Breast epithelium (tissue), 4 donors: ENCODE data around the gene HTRA2. TPM values are rescaled to one million over a fixed set of nuclear protein-coding genes. Genes with fewer than 3 reads are reported as not detected.

Experiments used
- DNase-seq, 2 donors: peaks; one replicate each; pipeline ENCODE4 v3.0.0-alpha.2; 2019; ENCODE audit warnings: low spot score in 2 of 2
- H3K27ac ChIP-seq, 2 donors: fragments of 200-600 bp; sonication (generic) in 1 of 2; one replicate each; pipeline ENCODE4 v1.5.1; 2016 to 2019; ENCODE audit warnings: mild to moderate bottlenecking in 1 of 2
- H3K27me3 ChIP-seq, 2 donors: fragments of 200-600 bp; sonication (generic) in 1 of 2; one replicate each; pipeline versions ENCODE4 v1.5.1 to v1.6.0; 2017 to 2019; ENCODE audit warnings: control low read depth in 1 of 2, mild to moderate bottlenecking in 1 of 2
- H3K36me3 ChIP-seq: fragments of 200-600 bp; one replicate; pipeline ENCODE4 v1.5.1; 2019
- H3K4me1 ChIP-seq, 2 donors: fragments of 200-600 bp; sonication (generic); one replicate each; pipeline ENCODE4 v1.5.1; 2016 to 2019; ENCODE audit warnings: control low read depth in 1 of 2
- H3K4me3 ChIP-seq, 3 donors: fragments of 200-600 bp; sonication (generic); 1 replicate in 2 of 3; 2 replicates in 1 of 3; pipeline ENCODE4 v1.5.1; 2016 to 2019; ENCODE audit warnings: mild to moderate bottlenecking in 3 of 3, moderate library complexity in 2 of 3
- H3K9me3 ChIP-seq, 2 donors: fragments of 200-600 bp; sonication (generic) in 1 of 2; one replicate each; pipeline ENCODE4 v1.5.1; 2016 to 2019; ENCODE audit warnings: control low read depth in 1 of 2
- POLR2A ChIP-seq: fragments of 450-650 bp; IDR thresholded peaks from one replicate; pipeline ENCODE4 v1.6.1; 2016; ENCODE audit warnings: antibody characterized with exemption, mild to moderate bottlenecking, moderate library complexity
- POLR2AphosphoS5 ChIP-seq, 3 donors: sonication (generic); formaldehyde crosslinking; IDR thresholded peaks; one replicate each; pipeline ENCODE4 v1.6.1; 2017; ENCODE audit warnings: antibody characterized with exemption in 3 of 3
- intact Hi-C: fragments of 100-400 bp; cut with DNase I; formaldehyde crosslinking; loops from one replicate; pipeline ENCODE4 v1.15.1; 2023; ENCODE audit warnings: low total_unique reads
- total RNA-seq, 3 donors: library from RNA; depleted of rRNA; stranded (reverse); fragments of >200 nt; gene quantifications; one replicate each; pipeline ENCODE4 v1.1.0, GENCODE V29; 2016
- TF ChIP-seq, protein P1 (sequence below), 3 donors: fragments of 450-650 bp; IDR thresholded peaks; one replicate each; pipeline ENCODE4 v1.5.1; 2016 to 2017; ENCODE audit warnings: antibody characterized with exemption in 3 of 3, mild to moderate bottlenecking in 3 of 3, moderate library complexity in 3 of 3

HTRA2 gene
- total RNA-seq, 3 donors from 2014 or later: 32.1 to 34.5 (median 32.5) TPM

DNA sequence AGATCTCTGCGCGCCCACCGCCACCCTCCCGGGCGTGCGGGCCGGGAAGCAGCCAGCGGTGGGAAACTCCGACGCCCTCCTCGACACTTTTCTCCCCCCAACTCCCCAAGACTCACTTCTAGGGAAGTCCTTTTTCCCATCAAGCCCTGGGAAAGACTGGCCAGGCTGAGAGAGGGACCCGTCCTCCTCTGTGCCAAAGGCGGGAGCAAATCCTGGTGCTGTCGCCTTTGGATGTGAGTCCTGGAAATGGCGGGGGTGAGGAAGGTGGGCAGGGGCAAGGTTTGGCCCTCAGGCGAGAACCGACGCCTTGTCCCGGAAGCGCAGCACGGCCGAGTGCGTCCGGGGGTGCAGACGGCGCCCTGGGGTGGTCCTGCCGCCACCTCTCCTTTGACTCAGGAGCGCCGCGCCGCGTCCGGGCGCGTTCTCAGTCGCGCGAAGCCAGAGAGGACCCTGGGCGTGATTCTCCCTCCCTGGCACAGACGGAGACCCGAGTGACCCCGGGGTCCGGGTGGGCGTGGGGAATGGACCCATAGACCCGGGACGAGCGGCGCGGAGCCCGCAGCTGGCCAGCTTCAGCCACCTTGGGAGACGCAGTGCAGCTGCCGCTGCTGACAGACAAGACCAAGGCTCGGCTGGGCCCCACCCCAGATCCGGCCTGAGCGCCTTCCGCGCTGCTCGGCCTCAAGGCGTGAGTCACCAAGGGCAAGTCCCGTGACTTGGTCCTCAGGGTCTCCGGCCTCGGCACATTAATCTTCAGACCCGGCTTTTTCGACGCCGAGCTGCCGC lies 26.8 kb upstream of the HTRA2 start:
- TF ChIP-seq POLR2A (no peak), POLR2AphosphoS5 (IDR thresholded peaks at IDR 0.05) (peak in 2 of 3 donors; percentile 41 to 56)
- Histone ChIP-seq H3K4me3 (peak overlapping the region; percentile 56 to 72 (median 68)), H3K4me1 (peaks cover 3 to 19% of the 10 kb centered on the region in 2 donors), H3K36me3 (no peaks in the 10 kb centered on the region), H3K27me3 (peaks cover 4 to 7% of the 10 kb centered on the region in 2 donors), H3K9me3 (no peaks in the 10 kb centered on the region), H3K27ac (peak overlapping the region; percentile 76 to 89)
- intact Hi-C loops: no loop called here
- peak in 1 of 2 donors; percentile 55 for DNase-seq

DNA sequence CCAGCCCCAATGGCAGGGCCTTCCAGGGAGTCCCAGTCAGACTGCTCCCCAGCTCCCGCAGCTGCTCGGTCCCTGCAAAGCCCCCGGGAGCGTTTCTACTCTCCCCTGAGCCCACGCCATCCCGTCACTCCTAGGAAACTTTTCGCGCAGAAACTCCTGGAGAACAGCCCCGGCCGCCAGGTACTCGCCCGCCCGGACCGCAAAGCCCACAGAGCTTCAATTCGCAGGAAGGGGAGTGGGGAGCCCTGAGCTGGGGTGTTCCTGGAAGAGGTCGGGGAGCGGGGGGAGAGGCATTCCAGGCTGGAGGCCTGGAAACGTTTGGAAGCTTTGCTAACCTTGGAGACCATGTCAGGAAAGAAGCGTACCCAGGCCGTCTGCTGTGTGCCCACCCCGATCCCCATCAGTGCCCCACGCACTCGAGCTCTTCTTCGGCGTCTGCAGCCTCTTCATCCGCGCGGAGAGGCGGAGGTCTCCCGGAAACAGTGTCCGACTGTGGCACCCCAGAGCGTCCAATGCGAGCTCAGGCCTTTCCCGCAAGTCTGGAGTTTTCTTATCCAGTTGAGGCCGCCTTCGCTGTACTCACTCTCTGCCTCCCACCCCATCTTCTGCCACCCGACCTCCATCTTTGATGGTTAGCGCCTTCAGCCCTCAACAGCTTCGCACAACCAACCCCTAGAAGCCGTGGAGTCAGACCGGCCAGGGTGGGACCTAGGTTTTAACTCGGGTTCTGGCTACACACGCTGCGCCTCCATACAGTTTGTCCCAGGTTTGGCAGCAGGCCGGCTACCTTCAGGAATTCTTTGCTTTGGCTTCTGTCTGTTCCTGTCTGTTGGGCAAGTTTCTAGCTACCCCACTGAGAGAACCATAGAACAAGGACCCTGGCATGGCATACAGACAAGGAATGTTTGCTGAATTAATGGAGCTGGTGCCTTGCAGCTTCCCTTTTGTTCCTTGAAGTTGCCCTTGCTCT lies 25.9 kb upstream of the HTRA2 start:
- peak overlapping the region; percentile 76 to 89 for H3K27ac ChIP-seq
- peaks cover 0 to 7% of the 10 kb centered on the region in 2 donors for H3K27me3 ChIP-seq
- no peak for DNase-seq
- peak overlapping the region; percentile 56 to 72 (median 68) for H3K4me3 ChIP-seq
- intact Hi-C loops: no loop called here
- H3K36me3 ChIP-seq: no peaks in the 10 kb centered on the region
- H3K9me3 ChIP-seq: no peaks in the 10 kb centered on the region
- peaks cover 3 to 19% of the 10 kb centered on the region in 2 donors for H3K4me1 ChIP-seq
- no peak for TF ChIP-seq POLR2AphosphoS5 (IDR thresholded peaks at IDR 0.05)
- TF ChIP-seq, protein P1, sequence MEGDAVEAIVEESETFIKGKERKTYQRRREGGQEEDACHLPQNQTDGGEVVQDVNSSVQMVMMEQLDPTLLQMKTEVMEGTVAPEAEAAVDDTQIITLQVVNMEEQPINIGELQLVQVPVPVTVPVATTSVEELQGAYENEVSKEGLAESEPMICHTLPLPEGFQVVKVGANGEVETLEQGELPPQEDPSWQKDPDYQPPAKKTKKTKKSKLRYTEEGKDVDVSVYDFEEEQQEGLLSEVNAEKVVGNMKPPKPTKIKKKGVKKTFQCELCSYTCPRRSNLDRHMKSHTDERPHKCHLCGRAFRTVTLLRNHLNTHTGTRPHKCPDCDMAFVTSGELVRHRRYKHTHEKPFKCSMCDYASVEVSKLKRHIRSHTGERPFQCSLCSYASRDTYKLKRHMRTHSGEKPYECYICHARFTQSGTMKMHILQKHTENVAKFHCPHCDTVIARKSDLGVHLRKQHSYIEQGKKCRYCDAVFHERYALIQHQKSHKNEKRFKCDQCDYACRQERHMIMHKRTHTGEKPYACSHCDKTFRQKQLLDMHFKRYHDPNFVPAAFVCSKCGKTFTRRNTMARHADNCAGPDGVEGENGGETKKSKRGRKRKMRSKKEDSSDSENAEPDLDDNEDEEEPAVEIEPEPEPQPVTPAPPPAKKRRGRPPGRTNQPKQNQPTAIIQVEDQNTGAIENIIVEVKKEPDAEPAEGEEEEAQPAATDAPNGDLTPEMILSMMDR (IDR thresholded peaks at IDR 0.05): no peak
- no peak for TF ChIP-seq POLR2A

DNA sequence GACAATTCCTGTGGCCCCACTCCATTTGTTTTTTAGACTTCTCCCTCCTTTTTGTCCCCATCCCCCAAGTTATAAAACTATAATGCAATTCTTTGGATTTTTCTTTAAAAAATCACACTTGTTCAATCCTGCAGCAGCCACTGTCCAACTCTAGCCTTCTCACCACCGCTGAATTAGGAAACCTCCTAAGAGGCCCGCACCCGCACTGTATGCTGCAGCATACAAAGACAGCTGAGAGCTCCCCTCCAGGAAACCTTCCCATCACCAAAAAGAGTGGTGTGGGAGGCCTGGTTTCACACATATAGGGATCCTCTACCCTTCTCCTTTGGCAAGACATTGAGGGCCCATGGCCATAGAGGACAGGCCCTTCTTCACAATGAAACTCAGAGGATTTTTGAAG lies 25.1 kb upstream of the HTRA2 start:
- Histone ChIP-seq H3K27ac (peak overlapping the region in 1 of 2 donors; percentile 89), H3K27me3 (peaks cover 0 to 4% of the 10 kb centered on the region in 2 donors), H3K4me1 (peaks cover 0 to 19% of the 10 kb centered on the region in 2 donors), H3K9me3 (no peaks in the 10 kb centered on the region), H3K36me3 (no peaks in the 10 kb centered on the region), H3K4me3 (peak overlapping the region in 2 of 3 donors; percentile 68 to 72)
- no peak for DNase-seq
- intact Hi-C loops: no loop called here
- TF ChIP-seq, protein P1 (IDR thresholded peaks at IDR 0.05): no peak
- TF ChIP-seq POLR2A (no peak), POLR2AphosphoS5 (IDR thresholded peaks at IDR 0.05) (no peak)

DNA sequence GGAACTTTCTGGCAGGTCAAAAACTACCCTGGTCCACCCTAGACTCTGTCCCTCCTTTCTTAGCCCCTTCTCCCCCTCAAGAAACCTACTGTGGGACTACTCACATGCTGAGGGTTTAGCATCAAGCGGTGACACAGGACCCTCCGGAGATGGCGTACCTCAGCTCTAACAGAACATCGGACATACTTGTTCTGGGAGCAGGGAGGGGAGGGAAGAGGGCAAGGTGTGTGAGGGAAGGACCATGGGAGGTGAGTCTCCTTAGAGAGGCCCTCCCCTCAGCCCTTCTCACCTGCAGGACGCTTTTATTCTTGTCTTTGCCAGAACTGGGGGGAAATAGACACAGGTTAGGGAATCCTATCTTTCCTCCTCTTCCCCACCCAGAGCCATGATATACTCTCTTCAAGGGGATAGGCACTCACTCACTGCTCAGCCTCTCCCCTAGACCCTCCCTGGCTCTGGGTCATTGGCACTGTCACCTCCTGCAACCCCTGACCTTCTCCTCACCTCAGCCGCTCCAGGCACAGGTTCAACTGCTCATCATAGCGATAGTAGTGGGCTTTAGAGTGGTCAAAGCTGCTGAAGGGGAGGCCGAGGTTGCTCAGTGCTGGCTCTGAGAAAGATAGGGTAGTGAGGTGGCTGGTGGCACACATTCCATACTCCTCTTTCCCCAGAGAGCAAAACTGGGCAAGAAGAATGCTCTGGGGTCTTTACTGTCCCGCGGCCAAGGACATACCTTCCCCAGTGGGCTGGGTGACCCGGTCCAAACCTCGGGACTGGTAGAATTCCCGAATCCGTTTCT lies 24.1 kb upstream of the HTRA2 start:
- Histone ChIP-seq H3K4me1 (peaks cover 0 to 19% of the 10 kb centered on the region in 2 donors), H3K36me3 (no peaks in the 10 kb centered on the region), H3K9me3 (no peaks in the 10 kb centered on the region), H3K27me3 (no peaks in the 10 kb centered on the region), H3K27ac (peak overlapping the region in 1 of 2 donors; percentile 42), H3K4me3 (peak overlapping the region in 2 of 3 donors; percentile 16 to 87)
- intact Hi-C loops: no loop called here
- TF ChIP-seq POLR2AphosphoS5 (IDR thresholded peaks at IDR 0.05): no peak
- TF ChIP-seq, protein P1 (IDR thresholded peaks at IDR 0.05): no peak
- no peak for TF ChIP-seq POLR2A
- DNase-seq: no peak
